GM06990 (cell line): ENCODE data around the gene KRTAP6-3.

Experiments used
- DNase-seq: peaks from one replicate; pipeline ENCODE4 v3.0.0-alpha.2; 2011; ENCODE audit not compliant: insufficient read length; ENCODE audit errors: extremely low read depth
- H3K27me3 ChIP-seq: replicated peaks from 2 replicates; pipeline ENCODE4 v1.6.0; 2011; ENCODE audit warnings: low read length; ENCODE audit not compliant: control insufficient read depth, insufficient read depth
- H3K36me3 ChIP-seq: 2 replicates; pipeline ENCODE4 v1.5.1; 2011; ENCODE audit warnings: low read length; ENCODE audit not compliant: control insufficient read depth, insufficient read depth
- H3K4me3 ChIP-seq: replicated peaks from 2 replicates; pipeline ENCODE4 v1.5.1; 2011; ENCODE audit warnings: low read depth, mild to moderate bottlenecking, control low read depth, low read length
- TF ChIP-seq, protein P1 (sequence below): IDR thresholded peaks from 2 replicates; pipeline ENCODE4 v1.5.1; 2011; ENCODE audit warnings: low read length, control low read depth, mild to moderate bottlenecking, inconsistent platforms; ENCODE audit not compliant: insufficient read depth, poor library complexity, severe bottlenecking

Gene KRTAP6-3

DNA sequence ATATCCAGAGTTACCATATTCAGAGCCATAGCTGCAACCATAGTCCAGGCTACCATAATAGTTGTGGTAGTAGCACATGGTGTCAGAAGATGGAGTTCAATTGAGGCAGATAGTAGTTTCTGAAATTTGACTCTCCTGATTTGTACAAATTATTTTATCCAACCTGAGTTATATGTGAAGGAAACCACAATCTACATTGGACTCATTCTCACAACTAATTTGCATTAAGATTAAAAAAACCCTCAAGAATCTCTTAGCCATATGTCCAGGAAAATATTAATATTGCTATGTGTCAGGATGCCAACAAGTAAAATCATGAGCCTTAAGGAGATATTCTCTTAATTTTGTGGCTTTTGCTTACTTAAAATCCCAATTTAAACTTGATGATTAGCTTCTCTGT, 1.9 kb upstream of the KRTAP6-3 start, which contains the start of gene KRTAP22-2:
KRTAP22-2 (minus strand) TSS at position 101 of the 400 bp plus-strand sequence.
- TF ChIP-seq, protein P1, sequence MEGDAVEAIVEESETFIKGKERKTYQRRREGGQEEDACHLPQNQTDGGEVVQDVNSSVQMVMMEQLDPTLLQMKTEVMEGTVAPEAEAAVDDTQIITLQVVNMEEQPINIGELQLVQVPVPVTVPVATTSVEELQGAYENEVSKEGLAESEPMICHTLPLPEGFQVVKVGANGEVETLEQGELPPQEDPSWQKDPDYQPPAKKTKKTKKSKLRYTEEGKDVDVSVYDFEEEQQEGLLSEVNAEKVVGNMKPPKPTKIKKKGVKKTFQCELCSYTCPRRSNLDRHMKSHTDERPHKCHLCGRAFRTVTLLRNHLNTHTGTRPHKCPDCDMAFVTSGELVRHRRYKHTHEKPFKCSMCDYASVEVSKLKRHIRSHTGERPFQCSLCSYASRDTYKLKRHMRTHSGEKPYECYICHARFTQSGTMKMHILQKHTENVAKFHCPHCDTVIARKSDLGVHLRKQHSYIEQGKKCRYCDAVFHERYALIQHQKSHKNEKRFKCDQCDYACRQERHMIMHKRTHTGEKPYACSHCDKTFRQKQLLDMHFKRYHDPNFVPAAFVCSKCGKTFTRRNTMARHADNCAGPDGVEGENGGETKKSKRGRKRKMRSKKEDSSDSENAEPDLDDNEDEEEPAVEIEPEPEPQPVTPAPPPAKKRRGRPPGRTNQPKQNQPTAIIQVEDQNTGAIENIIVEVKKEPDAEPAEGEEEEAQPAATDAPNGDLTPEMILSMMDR, result no peak
- Histone ChIP-seq H3K36me3 (no peaks in the 10 kb centered on the region), H3K27me3 (no peaks in the 10 kb centered on the region), H3K4me3 (no peak within 1 kb of the TSS)
- no peak for DNase-seq

DNA sequence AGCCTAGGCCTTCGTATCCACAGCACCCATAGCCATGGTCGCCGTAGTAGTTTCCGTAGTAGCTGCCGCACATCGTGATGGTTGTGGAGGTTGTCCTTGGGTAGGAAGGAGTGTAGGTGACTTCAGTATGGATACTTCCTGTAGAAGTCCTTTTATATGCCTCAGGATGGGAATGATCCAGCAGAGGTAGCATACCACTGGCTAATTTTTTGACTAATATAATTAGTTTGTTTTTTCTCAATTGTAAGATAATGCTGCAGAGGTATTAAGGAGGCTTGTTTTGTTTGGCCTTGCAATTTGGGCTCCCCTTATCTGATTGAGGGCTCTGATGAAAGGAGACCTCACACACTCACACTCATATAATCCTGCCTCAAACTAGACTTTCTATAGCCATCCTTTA, 6.6 kb downstream of the KRTAP6-3 start, which contains the start of gene KRTAP6-2:
KRTAP6-2 (minus strand) TSS at position 101 of the 400 bp plus-strand sequence; CDS start at position 73, 28 bp downstream.
- no peak within 1 kb of the TSS for H3K4me3 ChIP-seq
- H3K36me3 ChIP-seq, result no peaks in the 10 kb centered on the region
- no peaks in the 10 kb centered on the region for H3K27me3 ChIP-seq
- DNase-seq, result no peak
- TF ChIP-seq, protein P1, result no peak

DNA sequence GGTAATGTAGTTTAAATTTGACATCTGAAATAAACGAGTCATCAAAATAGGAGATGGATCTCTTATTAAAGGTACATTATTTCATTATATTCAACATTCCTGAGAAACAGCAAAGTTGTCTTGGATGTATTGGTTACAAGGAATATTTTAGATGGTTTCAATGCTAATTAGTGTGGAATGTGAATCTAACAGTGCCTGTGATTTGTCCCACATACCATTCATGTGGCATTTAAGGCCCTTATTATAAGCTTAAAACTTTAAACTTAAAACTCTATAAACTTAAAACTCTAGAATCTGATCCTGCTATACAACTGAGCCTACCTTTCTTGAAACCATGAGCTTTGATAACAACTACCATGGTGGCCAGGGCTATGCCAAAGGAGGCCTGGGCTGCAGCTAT, 8.5 kb downstream of the KRTAP6-3 start, which contains the start of gene KRTAP22-1:
KRTAP22-1 (plus strand) TSS at position 301 of the 400 bp plus-strand sequence.
- Histone ChIP-seq H3K4me3 (no peak within 1 kb of the TSS), H3K27me3 (no peaks in the 10 kb centered on the region), H3K36me3 (no peaks in the 10 kb centered on the region)
- DNase-seq, result no peak
- TF ChIP-seq, protein P1, result no peak

DNA sequence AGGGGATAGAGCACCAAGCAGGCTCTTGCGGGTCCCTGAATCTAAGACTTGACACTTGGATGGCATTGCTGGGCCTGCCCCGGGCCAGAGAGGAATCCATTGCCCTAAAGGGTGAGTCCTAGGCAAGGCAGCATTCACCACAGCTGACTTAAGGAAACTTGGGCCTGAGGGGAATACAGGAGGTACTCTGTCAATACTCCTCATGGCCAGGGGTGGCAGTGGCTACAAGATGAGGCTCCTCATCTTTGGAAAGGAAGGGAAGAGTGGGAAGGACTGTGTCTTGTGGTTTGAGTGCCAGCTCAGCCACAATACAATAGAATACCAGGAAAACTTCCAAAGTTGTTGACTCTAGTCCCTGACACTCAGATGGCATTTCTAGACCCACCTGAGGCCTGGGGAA, 13.7 kb downstream of the KRTAP6-3 start:
- Histone ChIP-seq H3K27me3 (no peaks in the 10 kb centered on the region), H3K4me3 (no peak overlapping the region), H3K36me3 (no peaks in the 10 kb centered on the region)
- no peak for DNase-seq
- TF ChIP-seq, protein P1, result no peak

DNA sequence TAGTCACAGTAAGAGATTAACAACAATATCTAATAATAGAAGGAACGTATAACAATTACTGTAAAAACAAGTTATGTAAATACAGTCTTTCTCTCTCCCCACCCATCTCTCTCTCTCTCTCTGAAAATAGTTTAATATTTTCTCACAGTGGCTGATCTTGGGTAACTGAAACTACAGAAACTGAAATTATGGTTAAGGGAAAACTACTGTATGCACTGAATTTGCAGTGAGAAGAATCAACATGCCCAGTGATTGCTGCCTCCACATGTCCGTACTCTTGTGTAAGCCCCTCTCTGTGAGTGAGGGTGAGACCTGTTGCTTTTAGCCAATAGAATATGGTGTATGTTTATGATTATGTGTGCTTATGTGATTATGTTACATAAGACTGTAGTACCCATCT, 19.9 kb downstream of the KRTAP6-3 start:
- Histone ChIP-seq H3K27me3 (no peaks in the 10 kb centered on the region), H3K36me3 (no peaks in the 10 kb centered on the region), H3K4me3 (no peak overlapping the region)
- no peak for DNase-seq
- TF ChIP-seq, protein P1, result no peak

DNA sequence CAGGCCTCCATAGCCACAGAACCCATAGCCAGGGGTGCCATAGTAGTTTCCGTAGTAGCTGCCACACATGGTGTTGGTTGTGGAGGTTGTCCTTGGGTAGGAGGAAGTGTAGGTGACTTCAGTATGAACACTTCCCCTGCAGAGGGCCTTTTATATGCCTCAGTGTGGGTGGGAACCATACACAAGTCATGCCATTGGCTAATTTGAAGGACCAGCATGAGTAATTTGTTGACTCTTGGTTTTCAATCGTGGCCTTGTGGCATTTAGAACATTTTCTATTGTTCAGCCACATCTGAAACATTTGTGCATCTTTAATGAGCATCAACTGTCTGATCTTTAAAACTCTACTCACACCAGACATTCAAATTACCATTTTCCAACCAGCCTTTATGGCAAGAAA, 21.6 kb downstream of the KRTAP6-3 start, which contains the start of gene KRTAP6-1:
KRTAP6-1 (minus strand) TSS at position 95 of the 400 bp plus-strand sequence; CDS start at position 69, 26 bp downstream.
- Histone ChIP-seq H3K4me3 (no peak within 1 kb of the TSS), H3K36me3 (no peaks in the 10 kb centered on the region), H3K27me3 (no peaks in the 10 kb centered on the region)
- TF ChIP-seq, protein P1, result no peak
- DNase-seq, result no peak
